Tibial nerve (tissue), 4 donors: ENCODE results near the gene INS. TPM values are rescaled to one million over a fixed set of nuclear protein-coding genes. Genes with fewer than 3 reads are reported as not detected.

ENCODE experiments used
- DNase-seq, 2 donors: peaks; one replicate each; pipeline ENCODE4 v3.0.0-alpha.2; 2019; ENCODE audit warnings: low spot score in 2 of 2
- H3K27ac ChIP-seq, 4 donors: fragments of 200-600 bp; sonication (generic) in 3 of 4; one replicate each; pipeline ENCODE4 v1.5.1; 2017 to 2019; ENCODE audit warnings: mild to moderate bottlenecking in 1 of 4
- H3K27me3 ChIP-seq, 2 donors: fragments of 200-600 bp; sonication (generic) in 1 of 2; one replicate each; pipeline versions ENCODE4 v1.5.1 to v1.6.0; 2017 to 2019
- H3K36me3 ChIP-seq, 3 donors: fragments of 200-600 bp; sonication (generic); one replicate each; pipeline ENCODE4 v1.5.1; 2018 to 2019
- H3K4me1 ChIP-seq, 4 donors: fragments of 200-600 bp; sonication (generic) in 3 of 4; one replicate each; pipeline ENCODE4 v1.5.1; 2017 to 2019
- H3K4me3 ChIP-seq, 4 donors: fragments of 200-600 bp; sonication (generic) in 3 of 4; one replicate each; pipeline ENCODE4 v1.5.1; 2017 to 2019; ENCODE audit warnings: mild to moderate bottlenecking in 1 of 4, moderate library complexity in 1 of 4
- H3K9me3 ChIP-seq, 4 donors: fragments of 200-600 bp; sonication (generic) in 3 of 4; one replicate each; pipeline ENCODE4 v1.5.1; 2017 to 2019
- CTCF ChIP-seq, 5 experiments: fragments of 200-600 bp in 3 of 5; fragments of 450-650 bp in 2 of 5; sonication (generic) in 3 of 5; IDR thresholded peaks; one replicate each; pipeline ENCODE4 v1.5.1; 2016 to 2019; ENCODE audit warnings: antibody characterized with exemption in 5 of 5, mild to moderate bottlenecking in 3 of 5, moderate library complexity in 2 of 5
- EP300 ChIP-seq, 2 donors: sonication (generic); formaldehyde crosslinking; IDR thresholded peaks; one replicate each; pipeline ENCODE4 v1.6.1; 2017; ENCODE audit warnings: antibody characterized with exemption in 2 of 2, mild to moderate bottlenecking in 1 of 2
- POLR2A ChIP-seq, 2 donors: fragments of 450-650 bp; IDR thresholded peaks; one replicate each; pipeline ENCODE4 v1.6.1; 2017; ENCODE audit warnings: antibody characterized with exemption in 2 of 2, mild to moderate bottlenecking in 2 of 2, moderate library complexity in 2 of 2
- WGBS, 2 donors: methylation state at CpG; one replicate each; pipeline ENCODE4 v1.1.5; 2018; 5-methylcytosine and 5-hydroxymethylcytosine counted together
- total RNA-seq, 4 donors: library from RNA; depleted of rRNA; stranded (reverse); fragments of >200 nt; gene quantifications; one replicate each; pipeline ENCODE4 v1.1.0, GENCODE V29; 2016

The INS gene
- total RNA-seq, 4 donors from 2014 or later = 1.8 TPM; not detected in 3

DNA sequence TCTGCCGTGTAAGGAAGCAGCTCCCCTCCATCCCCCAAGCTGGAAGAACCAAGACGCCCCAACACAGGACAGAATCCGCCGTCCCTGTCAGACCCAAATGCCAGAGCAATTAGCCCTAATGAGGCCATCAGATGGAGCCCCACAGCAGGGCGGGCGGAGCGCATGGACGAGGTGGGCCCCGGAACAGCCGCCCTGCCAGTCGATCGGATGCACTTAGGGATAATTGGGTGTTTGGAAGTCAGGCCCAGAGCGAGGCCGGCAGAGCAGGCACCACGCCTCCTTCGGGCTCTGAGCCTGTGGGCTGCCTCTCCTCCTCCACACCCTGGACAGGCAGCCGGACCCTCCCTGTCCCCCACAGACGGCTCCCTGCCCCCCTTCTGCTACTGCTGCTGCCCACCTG, 16.1 kb upstream of the INS start:
- no peak for DNase-seq
- Histone ChIP-seq H3K4me1 (peaks cover 0 to 5% (median 0%) of the 10 kb centered on the region in 4 donors), H3K36me3 (no peaks in the 10 kb centered on the region), H3K27ac (no peak overlapping the region), H3K9me3 (no peaks in the 10 kb centered on the region), H3K27me3 (peaks cover 0 to 17% of the 10 kb centered on the region in 2 donors), H3K4me3 (no peak overlapping the region)
- no peak for TF ChIP-seq POLR2A (IDR thresholded peaks at IDR 0.05)
- no peak for TF ChIP-seq CTCF (IDR thresholded peaks at IDR 0.05)
- TF ChIP-seq EP300 (IDR thresholded peaks at IDR 0.05) = no peak
- 25 to 37% methylated on average over 3 to 17 of the region's 18 CpGs for WGBS, 2 donors

- Histone ChIP-seq H3K27me3 (peaks cover 0 to 12% of the 10 kb centered on the region in 2 donors), H3K4me3 (no peak overlapping the region), H3K4me1 (peaks cover 0 to 5% (median 0%) of the 10 kb centered on the region in 4 donors), H3K9me3 (no peaks in the 10 kb centered on the region), H3K27ac (no peak overlapping the region), H3K36me3 (no peaks in the 10 kb centered on the region)
- TF ChIP-seq EP300 (IDR thresholded peaks at IDR 0.05) (no peak), POLR2A (IDR thresholded peaks at IDR 0.05) (no peak), CTCF (IDR thresholded peaks at IDR 0.05) (no peak)
- DNase-seq = no peak
- WGBS, 2 donors = 91 to 93% methylated on average over 11 to 14 of the region's 14 CpGs
Measured at GRCh38 chr11:2176389-2176900, 15.4 kb upstream of the INS start.

DNA sequence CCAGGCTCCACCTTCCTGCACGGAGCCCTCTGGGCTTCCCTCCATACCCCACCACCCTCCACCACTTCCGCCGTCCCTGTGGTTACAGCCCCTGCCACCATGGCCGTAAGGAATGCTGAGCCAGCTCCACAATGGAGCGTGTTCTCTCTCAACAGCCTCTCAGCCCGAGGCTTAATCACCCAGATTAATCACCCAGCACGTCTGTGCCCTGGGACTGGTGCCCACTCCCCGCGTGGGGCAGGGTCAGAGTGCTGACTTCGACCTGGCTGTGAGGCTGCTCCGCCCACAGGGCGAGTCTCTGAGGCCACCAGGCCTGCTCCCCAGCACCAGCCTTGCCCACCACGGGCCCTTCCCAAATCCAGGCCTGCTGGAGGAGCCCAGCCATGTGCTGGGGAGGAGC, 14.7 kb upstream of the INS start:
- DNase-seq = no peak
- H3K4me3 ChIP-seq = no peak overlapping the region
- 42 to 50% methylated on average over 12 to 13 of the region's 13 CpGs for WGBS, 2 donors
- TF ChIP-seq CTCF (IDR thresholded peaks at IDR 0.05) (no peak), EP300 (IDR thresholded peaks at IDR 0.05) (no peak), POLR2A (IDR thresholded peaks at IDR 0.05) (no peak)
- H3K9me3 ChIP-seq = no peaks in the 10 kb centered on the region
- peaks cover 0 to 12% of the 10 kb centered on the region in 2 donors for H3K27me3 ChIP-seq
- no peak overlapping the region for H3K27ac ChIP-seq
- no peaks in the 10 kb centered on the region for H3K36me3 ChIP-seq
- peaks cover 0 to 5% (median 0%) of the 10 kb centered on the region in 4 donors for H3K4me1 ChIP-seq

GRCh38 chr11:2174361-2174760, 13.4 kb upstream of the INS start:
- WGBS, 2 donors = 87 to 97% methylated on average over 10 to 11 of the region's 11 CpGs
- Histone ChIP-seq H3K4me3 (no peak overlapping the region), H3K9me3 (no peaks in the 10 kb centered on the region), H3K36me3 (no peaks in the 10 kb centered on the region), H3K27ac (no peak overlapping the region), H3K27me3 (peaks cover 0 to 13% of the 10 kb centered on the region in 2 donors), H3K4me1 (peaks cover 0 to 5% (median 0%) of the 10 kb centered on the region in 4 donors)
- TF ChIP-seq POLR2A (IDR thresholded peaks at IDR 0.05) (no peak), EP300 (IDR thresholded peaks at IDR 0.05) (no peak), CTCF (IDR thresholded peaks at IDR 0.05) (no peak)
- DNase-seq = no peak

GRCh38 chr11:2173761-2174160, 12.8 kb upstream of the INS start:
- no peak overlapping the region for H3K4me3 ChIP-seq
- peaks cover 0 to 5% (median 0%) of the 10 kb centered on the region in 4 donors for H3K4me1 ChIP-seq
- TF ChIP-seq CTCF (IDR thresholded peaks at IDR 0.05) = no peak
- no peak for TF ChIP-seq POLR2A (IDR thresholded peaks at IDR 0.05)
- no peak for TF ChIP-seq EP300 (IDR thresholded peaks at IDR 0.05)
- no peaks in the 10 kb centered on the region for H3K9me3 ChIP-seq
- WGBS, 2 donors = 51 to 69% methylated on average over 6 to 11 of the region's 11 CpGs
- H3K27ac ChIP-seq = no peak overlapping the region
- no peak for DNase-seq
- H3K27me3 ChIP-seq = peaks cover 0 to 19% of the 10 kb centered on the region in 2 donors
- no peaks in the 10 kb centered on the region for H3K36me3 ChIP-seq
